ENCODE measurements around the gene UGT1A7.

The UGT1A7 gene

DNA sequence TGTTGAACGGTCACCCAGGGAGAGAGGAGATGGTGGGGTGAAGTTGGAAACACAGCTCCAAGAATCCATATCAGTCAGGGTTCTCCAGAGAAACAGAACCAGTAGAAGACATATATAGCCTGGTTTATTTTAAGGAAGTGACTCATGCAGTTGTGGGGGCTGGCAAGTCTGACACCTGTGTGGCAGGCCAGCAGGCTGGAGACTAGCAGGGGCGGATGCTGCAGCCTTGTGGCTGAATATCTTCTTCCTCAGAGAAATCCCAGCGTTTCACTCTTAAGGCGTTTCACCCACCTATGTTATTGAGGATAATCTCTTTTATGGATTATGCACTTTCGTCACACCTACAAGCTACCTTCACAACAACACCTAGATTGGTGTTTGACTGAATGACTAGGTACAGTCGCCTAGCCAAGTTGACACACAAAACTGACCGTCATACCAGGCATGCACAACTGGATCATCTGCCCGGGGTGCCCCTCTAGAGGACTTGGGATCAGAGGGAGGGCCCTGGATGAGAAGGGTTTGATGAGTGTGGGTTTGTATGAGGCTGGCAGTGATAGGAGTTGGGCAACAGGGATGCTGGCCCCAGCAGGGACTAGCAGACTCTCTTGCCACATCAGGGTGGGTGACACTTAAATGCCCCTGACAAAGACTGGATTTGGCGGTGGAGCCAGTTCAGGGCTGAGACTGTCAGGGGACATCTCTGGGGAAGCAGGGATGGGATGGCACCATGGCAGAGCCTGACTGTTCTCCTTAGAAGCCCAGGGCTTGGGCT is 119.8 kb downstream of the UGT1A7 start:
- peak; percentile 68 for DNase-seq

GRCh38 chr2:233802132-233802815 is 120.6 kb downstream of the UGT1A7 start:
- no peak for DNase-seq

GRCh38 chr2:233803292-233803911 is 121.7 kb downstream of the UGT1A7 start:
- DNase-seq: no peak

DNA sequence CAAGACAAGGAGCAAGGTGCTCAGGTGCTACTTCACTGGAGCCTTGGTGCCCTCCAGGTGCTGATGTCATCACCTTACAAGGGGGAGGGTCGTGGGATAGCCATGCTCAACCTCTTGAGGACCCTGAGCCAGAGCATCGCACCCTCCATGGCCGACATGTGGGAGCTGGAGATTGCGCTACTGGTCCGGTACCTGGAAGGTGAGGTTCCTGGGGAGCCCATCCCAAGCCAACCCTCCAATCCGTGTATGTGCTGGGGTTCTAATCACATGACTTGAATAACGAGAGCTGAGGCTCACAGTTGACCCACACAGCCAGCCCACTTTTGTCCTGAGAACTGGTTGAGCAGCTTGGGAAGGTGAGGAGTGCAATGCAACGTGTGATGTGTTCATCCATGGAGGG is 122.3 kb downstream of the UGT1A7 start:
- DNase-seq: no peak

- no peak for DNase-seq
Measured at GRCh38 chr2:233807215-233807865, 125.6 kb downstream of the UGT1A7 start.

DNA sequence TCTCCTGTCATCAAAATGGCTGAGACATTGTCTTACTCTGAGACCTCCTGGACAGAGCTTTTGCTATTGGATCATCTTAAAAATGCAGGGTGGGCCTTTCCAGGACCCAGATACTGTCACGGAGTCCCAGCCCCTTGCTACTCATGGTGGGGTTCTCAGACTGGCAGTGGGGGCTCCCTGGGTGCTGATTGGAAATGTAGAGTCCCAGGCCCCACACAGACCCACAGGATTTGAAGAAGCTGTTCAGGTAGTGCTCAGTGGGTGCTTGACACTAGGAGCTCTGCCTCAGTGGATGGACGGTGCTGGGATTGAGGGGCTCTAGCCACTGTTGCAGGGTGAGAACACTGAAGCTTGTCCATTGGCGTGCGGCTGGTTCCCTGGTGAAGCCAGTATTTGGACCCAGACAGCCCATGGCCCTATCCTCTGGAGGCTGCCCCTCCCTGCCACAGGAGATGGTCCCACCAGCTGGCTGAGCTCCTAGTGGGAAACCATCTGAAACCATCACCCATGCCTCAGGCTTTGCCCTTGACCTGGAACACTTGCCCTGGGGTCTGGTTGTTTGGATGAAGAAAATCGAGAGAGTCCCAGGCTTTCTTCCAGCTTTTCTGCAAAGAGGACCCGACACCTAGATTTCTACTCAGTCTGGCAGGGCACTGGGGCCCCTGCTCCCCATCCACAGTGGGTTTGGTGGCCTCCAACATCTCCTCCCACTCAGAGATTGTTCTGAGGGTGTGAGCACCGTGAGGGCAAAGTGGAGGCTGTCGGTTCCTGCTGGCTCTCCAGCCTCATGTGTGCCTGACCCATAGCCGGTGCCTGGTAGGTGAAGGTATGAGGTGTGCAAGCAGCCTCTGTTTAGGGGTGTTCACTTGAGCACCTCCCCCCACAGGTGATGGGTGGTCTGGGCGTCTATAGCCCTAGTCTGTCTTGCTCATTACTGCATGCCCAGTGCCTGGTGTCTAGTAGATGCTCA is 126.5 kb downstream of the UGT1A7 start:
- DNase-seq: no peak

- DNase-seq: no peak
Measured at GRCh38 chr2:233810385-233810784, 128.7 kb downstream of the UGT1A7 start.

- no peak for DNase-seq
Measured at GRCh38 chr2:233811087-233811486, 129.4 kb downstream of the UGT1A7 start.

GRCh38 chr2:233811732-233812131 is 130.0 kb downstream of the UGT1A7 start:
- no peak for DNase-seq

GRCh38 chr2:233813236-233814055 is 131.7 kb downstream of the UGT1A7 start:
- no peak for DNase-seq

DNA sequence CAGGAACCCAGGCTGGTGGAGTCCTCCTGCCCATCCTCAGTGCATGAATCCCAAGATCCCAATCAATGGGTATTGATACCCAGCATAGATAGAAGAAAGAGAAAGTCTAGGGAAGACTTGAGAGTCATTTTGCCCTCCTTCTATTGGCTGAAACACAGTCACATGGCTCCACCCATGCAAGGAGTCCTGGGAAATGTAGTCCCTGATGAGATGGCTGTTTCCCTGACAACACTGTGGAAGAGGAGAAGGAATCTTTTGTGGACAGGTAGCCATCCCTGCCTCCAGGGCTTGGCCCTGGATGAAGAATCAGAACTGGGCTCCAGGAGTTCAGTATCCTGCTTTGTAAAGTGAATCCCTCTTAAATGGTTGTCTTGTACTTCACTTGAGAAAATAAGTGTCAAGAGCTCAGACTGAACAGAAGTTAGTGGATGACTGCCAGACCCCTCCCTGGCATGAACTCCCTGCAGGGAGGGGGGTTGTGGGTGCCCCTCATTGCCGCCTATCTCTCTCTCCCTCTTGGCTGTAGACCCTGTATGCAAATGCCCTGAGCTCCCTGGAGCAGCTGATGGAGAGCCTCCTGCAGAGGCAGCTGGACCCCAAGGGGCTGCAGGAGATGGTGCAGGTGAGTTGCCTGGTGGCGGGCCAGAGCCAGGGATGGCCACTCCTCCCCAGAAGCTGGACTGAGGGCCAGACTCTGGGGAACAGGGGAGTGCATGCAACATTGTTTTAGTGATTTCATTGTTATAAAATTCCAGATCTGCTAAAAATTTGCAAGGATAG is 132.5 kb downstream of the UGT1A7 start:
- DNase-seq: no peak

DNA sequence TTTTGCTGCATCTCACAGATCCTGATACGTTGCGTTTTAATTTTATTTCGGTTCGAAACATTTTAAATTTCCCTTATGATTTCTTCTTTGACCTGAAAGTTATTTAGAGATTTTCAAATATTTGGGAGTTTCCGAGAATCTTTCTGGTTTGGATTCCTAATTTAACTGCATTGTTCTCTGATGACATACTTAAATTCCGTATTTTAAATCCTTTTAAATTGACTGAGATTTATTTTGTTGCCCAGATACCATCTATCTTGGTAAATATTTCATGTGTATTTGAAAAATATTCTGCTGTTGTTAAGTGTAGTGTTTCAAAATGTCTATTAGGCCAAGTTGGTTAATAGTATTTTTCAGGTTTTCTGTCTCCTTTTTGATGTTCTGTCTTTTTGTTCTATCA is 134.2 kb downstream of the UGT1A7 start:
- DNase-seq: no peak

- no peak for DNase-seq
Measured at GRCh38 chr2:233816334-233816733, 134.6 kb downstream of the UGT1A7 start.

DNA sequence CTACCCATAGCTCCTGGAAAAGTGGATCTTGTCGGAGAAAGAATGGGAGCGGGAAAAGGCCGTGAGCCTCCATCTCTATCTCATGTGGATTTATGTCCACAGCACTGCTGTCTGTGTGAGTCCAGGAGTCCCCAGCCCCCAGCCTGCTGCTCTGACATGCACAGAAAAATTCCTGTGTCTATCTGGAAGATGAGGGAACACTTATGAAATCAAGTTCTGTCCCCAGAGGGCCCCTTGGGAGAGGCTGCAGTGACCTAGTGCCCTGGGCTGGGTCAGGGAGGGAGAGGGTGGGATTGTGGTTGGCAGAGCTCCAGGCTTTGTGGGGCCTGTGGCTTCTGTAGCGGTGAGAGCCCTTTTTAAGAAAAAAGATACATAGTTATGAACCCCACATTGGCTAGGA is 135.1 kb downstream of the UGT1A7 start:
- DNase-seq: no peak

DNA sequence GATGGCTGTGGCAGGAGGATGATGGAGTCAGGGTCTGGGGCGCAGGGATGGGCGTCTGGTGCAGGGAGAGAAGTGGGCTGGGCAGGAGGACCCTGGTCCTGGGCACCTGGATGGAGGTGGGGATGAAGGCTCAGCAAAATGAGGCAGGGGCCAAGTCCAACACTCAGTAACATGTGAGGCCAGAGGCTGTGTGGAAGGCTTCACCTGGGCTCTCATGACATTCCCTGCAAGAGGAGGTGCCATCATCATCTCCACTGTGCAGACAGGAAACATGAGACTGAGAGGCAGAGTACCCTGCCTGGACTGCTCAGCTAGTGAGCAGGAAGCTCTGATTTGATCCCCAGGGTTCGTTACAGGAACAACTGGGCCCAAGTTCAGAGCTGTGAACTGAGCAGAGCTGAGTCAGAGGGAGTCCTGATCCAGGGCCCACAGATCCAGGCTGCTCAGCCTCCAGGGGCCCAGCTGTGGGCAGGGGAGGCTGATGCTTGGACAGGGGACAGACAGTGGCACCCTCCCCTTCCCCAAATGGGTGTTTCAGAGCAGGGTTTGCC is 135.7 kb downstream of the UGT1A7 start:
- DNase-seq: no peak

DNA sequence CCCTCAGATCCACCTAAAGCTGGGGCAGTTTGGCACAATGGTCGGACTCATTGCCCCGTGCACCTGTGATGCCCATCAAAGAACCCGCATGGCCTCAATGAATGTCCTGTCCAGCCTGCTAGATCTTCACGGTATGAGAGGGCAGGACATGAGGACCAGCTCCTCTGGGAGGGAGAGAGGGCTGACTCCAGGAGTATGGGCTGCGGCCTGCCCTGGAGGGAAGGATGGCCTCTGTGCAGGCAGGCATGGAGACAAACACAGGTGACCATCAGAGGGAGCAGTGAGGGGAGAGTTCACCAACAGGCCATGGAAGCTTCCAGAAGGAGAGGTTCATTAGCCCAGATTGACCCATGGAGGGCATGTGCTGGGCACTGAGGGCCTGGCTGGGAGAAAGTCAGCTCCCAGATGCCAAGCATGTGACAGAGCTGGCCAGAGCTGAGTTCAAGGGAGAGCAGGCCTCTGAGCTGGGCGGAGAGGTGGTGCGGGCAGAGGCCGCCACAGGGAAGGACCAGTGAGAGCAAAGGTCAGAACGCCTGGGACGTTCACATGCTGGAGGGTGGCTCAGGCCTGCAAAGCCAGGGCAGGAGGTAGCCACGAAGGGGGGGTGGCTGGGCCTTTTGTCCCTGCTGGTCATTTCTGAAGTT is 136.4 kb downstream of the UGT1A7 start:
- no peak for DNase-seq

GRCh38 chr2:233818639-233819621 is 137.2 kb downstream of the UGT1A7 start:
- no peak for DNase-seq

All from NK-92 treated with Interleukin-12 subunit alpha and Interleukin-12 subunit beta, amount 100 ng/mL, for 24 hours (cell line).